ENCODE results near the gene HSPA14.
"Not testable (repeated sequence)": the region's sequence is repeated elsewhere in the genome, so short reads cannot be mapped to it uniquely, and the experiment has no call there.

Gene HSPA14

DNA sequence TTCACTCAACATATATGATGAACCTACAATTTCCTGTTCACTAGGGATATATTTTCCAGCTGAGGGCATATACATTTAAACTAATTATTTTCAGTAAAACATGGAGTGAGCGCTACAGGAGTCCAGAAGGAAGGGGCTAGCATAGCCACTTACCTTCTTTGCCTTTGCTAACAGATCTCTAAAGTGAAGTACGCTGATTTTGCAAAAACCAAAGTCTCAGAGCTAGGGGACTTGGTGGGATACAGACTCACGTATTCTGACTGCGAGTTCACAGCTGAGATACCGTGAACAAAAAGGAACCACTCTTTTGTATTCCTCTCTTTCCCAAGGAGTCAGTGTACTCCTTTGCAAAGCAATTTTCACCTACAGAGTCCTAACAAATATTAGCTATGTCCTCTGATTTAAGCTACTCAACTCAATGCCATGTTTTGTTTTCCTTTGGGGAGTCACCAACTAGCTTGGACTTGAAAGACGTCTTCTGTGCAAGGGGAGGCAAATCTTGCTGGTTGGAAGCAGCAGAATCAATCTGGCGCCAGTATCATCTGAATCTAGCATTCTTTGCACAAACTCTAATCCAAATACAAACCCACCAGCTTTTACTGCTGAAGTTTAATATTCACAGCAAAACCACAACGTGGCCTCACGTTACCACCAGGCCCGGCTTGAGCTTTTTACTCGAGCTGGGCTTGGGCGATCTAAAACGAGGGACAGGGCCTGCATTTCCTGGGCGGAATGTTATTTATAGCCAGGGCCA is 926 bp upstream of the HSPA14 start:
- no peak for DNase-seq

DNA sequence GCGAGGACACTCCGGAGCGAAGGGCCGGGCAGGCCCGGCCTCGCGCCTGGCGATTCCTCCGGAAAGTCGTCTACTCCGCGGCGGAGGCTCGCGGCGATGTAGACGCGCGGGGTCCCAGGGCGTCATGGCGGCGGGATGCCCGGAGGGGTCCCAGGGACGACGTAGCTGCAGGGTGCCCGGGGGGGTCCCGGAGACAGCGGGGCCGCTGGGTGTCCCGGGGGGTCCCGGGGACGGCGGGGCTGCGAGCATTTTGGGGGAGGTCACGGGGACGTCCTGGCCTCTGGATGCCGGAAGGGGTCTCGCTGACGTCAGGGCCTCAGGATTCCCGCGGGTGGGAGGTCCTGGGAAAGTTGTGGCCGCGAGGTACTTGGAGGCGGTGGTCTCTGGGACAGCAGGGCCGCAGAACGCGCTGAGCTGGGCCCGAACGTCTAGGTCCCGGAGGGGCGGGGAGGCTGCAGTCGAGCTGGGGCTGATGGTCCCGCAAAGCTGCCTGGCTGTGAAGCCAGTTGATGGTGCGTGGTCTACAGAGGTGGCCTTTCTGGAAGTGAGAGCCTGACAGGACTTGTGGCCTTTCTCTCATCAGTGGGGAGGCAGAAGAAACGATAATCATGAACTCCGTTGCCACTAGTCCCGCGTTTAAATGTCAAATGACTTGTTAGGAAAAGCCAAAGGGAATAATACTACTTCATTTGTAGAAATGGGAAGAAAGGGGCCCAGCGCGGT is 637 bp downstream of the HSPA14 start:
- DNase-seq, result peak; percentile 43

- DNase-seq, result peak; percentile 14
Observed at GRCh38 chr10:14839305-14839695, 1.2 kb downstream of the HSPA14 start.

DNA sequence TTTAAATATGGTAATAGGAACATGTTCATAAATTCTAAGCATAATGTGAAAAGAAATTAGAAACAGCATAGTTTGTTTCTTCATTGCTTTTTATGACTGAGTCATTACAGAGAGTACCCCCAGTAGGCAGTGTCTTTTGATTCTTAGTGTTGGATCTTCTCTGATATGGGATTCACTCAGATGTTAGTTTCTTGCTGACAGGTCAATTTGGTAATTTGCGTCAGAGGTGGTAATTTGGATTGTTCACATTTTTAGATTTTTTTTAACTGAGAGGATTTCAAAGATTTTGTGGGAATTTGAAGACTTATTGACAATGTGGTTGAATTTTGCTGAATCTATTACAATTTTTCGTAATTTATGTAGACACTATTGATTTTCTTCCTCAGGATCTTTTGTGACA is 2.1 kb downstream of the HSPA14 start:
- DNase-seq, result no peak

- DNase-seq, result no peak
Observed at GRCh38 chr10:14843327-14843988, 5.4 kb downstream of the HSPA14 start.

GRCh38 chr10:14844948-14845347 is 6.8 kb downstream of the HSPA14 start:
- DNase-seq, result no peak

- DNase-seq, result no peak
Observed at GRCh38 chr10:14852236-14852635, 14.1 kb downstream of the HSPA14 start.

GRCh38 chr10:14855453-14855852 is 17.3 kb downstream of the HSPA14 start:
- no peak for DNase-seq

- DNase-seq, result no peak
Observed at GRCh38 chr10:14858338-14858960, 20.3 kb downstream of the HSPA14 start.

- DNase-seq, result no peak
Observed at GRCh38 chr10:14859043-14859442, 20.9 kb downstream of the HSPA14 start.

GRCh38 chr10:14859775-14860174 is 21.7 kb downstream of the HSPA14 start:
- DNase-seq, result no peak

DNA sequence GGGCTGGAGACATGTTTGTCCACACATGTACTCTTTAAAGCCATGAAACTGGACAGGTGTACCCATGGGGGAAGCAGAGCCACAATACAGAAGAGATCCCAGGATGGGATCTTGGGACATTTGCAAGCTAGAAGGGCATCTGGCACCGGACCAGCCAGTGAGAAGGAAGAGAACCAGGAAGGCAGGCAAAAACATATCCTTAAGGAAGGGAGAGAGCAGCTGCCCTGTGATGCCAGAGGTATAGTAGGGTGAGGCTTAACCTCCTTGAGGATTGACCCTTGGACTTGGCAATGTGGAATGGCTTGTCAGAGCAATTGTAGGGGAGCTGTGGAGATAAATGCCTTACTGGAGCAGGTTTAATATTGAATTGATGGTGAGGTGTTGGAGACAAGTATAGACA is 22.7 kb downstream of the HSPA14 start:
- no peak for DNase-seq

DNA sequence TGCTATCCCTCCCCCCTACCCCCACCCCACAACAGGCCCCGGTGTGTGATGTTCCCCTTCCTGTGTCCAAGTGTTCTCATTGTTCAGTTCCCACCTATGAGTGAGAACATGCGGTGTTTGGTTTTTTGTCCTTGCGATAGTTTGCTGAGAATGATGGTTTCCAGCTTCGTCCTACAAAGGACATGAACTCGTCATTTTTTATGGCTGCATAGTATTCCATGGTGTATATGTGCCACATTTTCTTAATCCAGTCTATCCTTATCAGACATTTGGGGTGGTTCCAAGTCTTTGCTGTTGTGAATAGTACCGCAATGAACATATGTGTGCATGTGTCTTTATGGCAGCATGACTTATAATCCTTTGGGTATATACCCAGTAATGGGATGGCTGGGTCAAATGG is 26.4 kb downstream of the HSPA14 start:
- DNase-seq, result not testable (repeated sequence)

DNA sequence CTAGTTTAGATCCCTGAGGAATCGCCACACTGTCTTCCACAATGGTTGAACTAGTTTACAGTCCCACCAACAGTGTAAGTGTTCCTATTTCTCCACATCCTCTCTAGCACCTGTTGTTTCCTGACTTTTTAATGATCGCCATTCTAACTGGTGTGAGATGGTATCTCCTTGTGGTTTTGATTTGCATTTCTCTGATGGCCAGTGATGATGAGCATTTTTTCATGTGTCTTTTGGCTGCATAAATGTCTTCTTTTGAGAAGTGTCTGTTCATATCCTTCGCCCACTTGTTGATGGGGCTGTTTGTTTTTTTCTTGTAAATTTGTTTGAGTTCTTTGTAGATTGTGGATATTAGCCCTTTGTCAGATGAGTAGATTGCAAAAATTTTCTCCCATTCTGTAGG is 26.8 kb downstream of the HSPA14 start:
- DNase-seq, result not testable (repeated sequence)

DNA sequence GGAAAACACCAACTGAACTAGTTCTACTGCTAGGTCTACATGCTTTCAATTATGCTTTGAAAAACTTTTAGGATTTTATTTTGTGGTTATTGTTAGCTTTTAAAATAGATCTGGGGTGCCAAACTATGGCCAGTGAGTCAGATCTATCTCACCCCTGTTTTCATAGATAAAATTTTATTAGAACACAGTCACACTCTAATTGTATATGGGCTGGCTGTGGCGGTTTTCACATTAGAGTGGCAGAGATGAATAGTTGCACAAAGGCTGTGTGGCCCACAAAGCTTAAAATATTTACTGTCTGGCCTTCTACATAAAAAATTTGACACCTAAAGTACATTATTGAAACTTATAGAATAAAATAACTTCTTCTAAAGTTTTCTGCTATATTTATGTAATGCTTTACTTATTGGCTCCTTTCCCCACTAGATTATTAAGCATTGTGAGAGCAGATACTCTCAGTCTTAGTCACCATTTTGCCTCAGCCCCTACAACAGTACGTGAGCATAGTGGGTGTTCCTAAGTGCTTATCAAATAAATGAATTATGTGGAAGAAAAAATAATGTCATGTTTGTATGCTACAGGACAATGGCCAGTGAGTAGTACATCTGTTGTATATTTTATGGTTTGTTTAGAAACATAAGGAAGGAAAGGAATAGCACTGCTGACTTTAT is 35.1 kb downstream of the HSPA14 start:
- DNase-seq, result no peak

DNA sequence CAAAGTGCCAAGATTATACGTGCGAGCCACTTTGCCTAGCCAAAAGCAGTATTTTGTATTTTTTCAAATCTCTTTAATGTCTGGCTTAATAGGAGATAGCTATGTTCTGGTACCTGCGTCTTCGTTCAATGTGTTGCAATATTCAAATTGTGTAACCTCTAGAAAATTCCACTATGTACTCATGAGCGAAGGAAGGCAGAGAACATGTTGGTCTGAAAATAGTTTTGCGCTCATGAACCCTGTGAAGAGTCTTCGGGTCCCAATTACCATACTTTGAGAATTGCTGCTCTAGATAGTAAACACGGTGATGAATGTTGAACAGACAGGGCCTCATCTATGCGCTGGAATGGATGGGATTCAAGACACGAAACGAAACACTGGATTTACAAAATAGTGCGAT is 37.8 kb downstream of the HSPA14 start:
- DNase-seq, result no peak

DNA sequence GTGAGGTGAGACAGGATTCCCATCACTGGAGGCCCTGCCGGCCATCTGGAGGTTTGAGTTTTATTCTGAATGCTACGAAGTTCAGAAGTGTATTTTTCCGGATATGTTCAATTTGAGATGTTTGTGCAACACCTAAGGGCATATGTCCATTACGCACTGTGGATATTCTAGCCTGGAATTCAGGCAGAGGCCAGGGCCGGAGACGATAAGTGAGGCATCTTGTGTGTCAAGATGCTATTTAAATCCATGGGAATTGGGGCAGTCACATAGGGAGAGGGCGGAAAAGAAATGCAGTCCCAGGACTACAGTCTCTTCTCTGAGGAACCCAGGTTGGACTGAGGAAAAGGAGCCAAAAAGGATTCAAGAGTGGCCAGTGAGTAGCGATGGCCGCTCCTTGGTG is 38.7 kb downstream of the HSPA14 start:
- DNase-seq, result no peak

- peak; percentile 96 for DNase-seq
Observed at GRCh38 chr10:14878266-14879123, 40.4 kb downstream of the HSPA14 start, which contains the start of gene SUV39H2. Gene SUV39H2 (plus strand): TSS chr10:14878866. CDS start chr10:14878889, 23 bp downstream.

DNA sequence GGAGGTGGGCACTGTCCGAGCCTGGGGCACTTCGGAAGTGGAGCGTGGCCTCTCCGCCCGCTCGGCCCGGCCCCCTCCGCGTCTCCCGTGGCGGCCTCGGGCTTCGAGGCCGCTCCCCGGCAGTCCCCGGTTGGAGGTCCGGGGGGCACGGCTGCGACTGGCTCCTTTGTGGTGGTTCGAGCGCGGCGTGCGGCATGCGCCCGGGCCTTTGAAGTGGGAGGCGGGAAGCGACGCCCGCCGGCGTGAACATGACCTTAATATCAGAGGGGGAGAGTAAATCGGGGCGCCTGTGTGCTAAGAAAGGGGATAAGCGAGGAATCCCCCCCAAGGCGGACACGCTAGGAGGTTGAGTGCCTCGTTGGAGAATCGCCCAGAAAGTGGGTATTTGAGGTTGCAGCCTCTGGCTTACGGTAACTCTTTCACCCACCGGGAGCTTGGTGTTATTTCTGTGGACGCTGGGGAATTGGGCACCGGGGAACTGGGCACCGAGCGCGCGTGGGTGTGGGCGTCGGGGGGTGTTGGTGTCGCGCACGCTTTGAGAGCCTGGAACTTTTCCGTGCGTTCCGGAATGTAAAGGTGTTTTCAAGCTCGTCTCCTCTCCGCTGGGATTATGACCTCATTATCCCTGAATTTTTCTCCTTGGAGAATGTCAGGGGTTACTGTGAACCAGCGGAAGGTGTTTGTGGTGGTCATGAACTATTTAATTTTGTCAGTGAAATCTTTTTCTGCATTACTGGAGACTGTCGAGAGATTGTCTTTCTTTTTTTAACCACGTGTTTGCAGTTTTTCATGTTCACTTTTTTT is 41.2 kb downstream of the HSPA14 start:
- peak; percentile 62 for DNase-seq

DNA sequence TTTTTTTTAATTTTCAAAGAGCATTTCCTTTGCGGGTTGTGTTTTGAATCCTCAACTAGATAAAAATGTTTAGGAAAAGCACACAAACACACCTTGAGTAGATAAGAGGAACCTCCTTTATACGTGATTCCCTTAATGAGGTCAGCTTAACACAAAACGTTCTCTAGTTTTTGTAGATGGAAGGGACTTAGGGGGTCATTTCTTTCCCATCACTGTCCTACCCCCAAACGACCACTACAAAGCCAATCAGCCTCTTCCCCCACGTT is 41.8 kb downstream of the HSPA14 start:
- no peak for DNase-seq

DNA sequence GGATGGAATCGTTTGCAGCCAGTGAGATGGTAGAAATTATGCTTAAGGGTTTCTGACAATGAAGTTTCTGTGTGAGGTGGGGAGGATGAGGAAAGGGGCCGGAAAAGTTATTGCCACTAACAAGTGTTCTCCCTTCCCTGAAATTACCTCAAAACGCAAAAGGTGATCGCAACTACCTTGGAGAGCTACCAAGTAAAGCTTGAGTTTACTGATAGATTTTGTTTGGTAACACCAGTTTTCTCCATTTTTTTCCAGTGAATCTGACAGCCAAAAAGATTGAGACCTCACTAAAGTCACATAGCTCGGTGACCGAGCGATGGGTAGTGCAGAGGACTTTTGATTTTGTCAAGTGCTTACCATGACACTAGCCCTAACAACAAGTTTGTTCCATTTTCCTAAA is 42.1 kb downstream of the HSPA14 start:
- DNase-seq, result no peak
